Activated gamma-delta T cell (primary cell): ENCODE measurements around the gene USP32.

ENCODE experiments used
- DNase-seq: peaks from one replicate; lab custom pipeline; 2025; lab: John Stamatoyannopoulos, UW

Gene USP32

GRCh38 chr17:60154616-60155426 is 237.1 kb downstream of the USP32 start:
- DNase-seq = no peak

GRCh38 chr17:60153606-60154390 is 238.1 kb downstream of the USP32 start:
- no peak for DNase-seq

GRCh38 chr17:60151355-60151754 is 240.6 kb downstream of the USP32 start:
- DNase-seq = no peak

- no peak for DNase-seq
Measured at GRCh38 chr17:60149691-60150582, 242.0 kb downstream of the USP32 start, which contains the start of gene CA4. TSS of gene CA4 (plus strand) at chr17:60149973. CDS start at chr17:60150035, 62 bp downstream.

GRCh38 chr17:60148373-60148772 is 243.6 kb downstream of the USP32 start:
- DNase-seq = no peak

- no peak for DNase-seq
Measured at GRCh38 chr17:60147553-60148223, 244.2 kb downstream of the USP32 start.

- DNase-seq = no peak
Measured at GRCh38 chr17:60146206-60146605, 245.7 kb downstream of the USP32 start.

GRCh38 chr17:60145006-60145935 is 246.7 kb downstream of the USP32 start:
- no peak for DNase-seq

- no peak for DNase-seq
Measured at GRCh38 chr17:60142872-60143499, 248.9 kb downstream of the USP32 start.

- no peak for DNase-seq
Measured at GRCh38 chr17:60141111-60142018, 250.6 kb downstream of the USP32 start.

- peak; percentile 24 for DNase-seq
Measured at GRCh38 chr17:60139438-60140285, 252.3 kb downstream of the USP32 start.

- DNase-seq = no peak
Measured at GRCh38 chr17:60138769-60139437, 253.0 kb downstream of the USP32 start.

- no peak for DNase-seq
Measured at GRCh38 chr17:60137731-60138130, 254.2 kb downstream of the USP32 start.

GRCh38 chr17:60135951-60136666 is 255.8 kb downstream of the USP32 start:
- DNase-seq = no peak

- DNase-seq = peak; percentile 62
Measured at GRCh38 chr17:60135151-60135950, 256.6 kb downstream of the USP32 start.
